Panc1 (cell line): ENCODE results near the gene TBKBP1. TPM values are rescaled to one million over a fixed set of nuclear protein-coding genes. Genes with fewer than 3 reads are reported as not detected.

Experiments
- ATAC-seq: fragments of 200-7000 bp; cut with Tn5 transposase; 2 replicates; pipeline ENCODE4 v1.9.1; 2020; ENCODE audit warnings: mild to moderate bottlenecking, moderate library complexity
- BruUV-seq: library from RNA; stranded (reverse); fragments of 400-500 nt; replicated peaks from 2 replicates; lab custom pipeline; 2021; lab: Mats Ljungman, UMichigan
- CTCF ChIA-PET: fragments of 300-600 bp; sonication (Branson Sonifier 250); formaldehyde crosslinking; loops from one replicate; lab custom pipeline; 2022; ENCODE audit warnings: antibody characterized with exemption; lab: Charles Lee
- POLR2A ChIA-PET: fragments of 300-600 bp; sonication (Branson Sonifier 250); formaldehyde crosslinking; loops from one replicate; lab custom pipeline; 2022; ENCODE audit warnings: antibody characterized with exemption; lab: Charles Lee
- DNase-seq: peaks from one replicate; pipeline ENCODE4 v3.0.0-alpha.2; 2010; ENCODE audit warnings: low read depth, low spot score
- H3K27ac ChIP-seq: 2 replicates; pipeline ENCODE4 v1.5.1; 2011; ENCODE audit warnings: mild to moderate bottlenecking, low read length, inconsistent platforms
- H3K27me3 ChIP-seq: fragments of 200-500 bp; sonication (Bioruptor generic); 2 replicates; pipeline ENCODE4 v1.6.0; 2014; ENCODE audit warnings: low read length, inconsistent platforms; ENCODE audit not compliant: control insufficient read depth, insufficient read depth
- H3K36me3 ChIP-seq: fragments of 200-500 bp; sonication (Bioruptor generic); 2 replicates; pipeline ENCODE4 v1.5.1; 2014; ENCODE audit warnings: inconsistent platforms, mild to moderate bottlenecking, low read length, moderate library complexity; ENCODE audit not compliant: control insufficient read depth, insufficient read depth
- H3K4me1 ChIP-seq: 2 replicates; pipeline ENCODE4 v1.5.1; 2011; ENCODE audit warnings: inconsistent platforms, mild to moderate bottlenecking, low read length, moderate library complexity; ENCODE audit not compliant: control insufficient read depth, insufficient read depth
- H3K4me3 ChIP-seq, 2 experiments: 2 replicates each; pipeline ENCODE4 v1.5.1; 2011 to 2012; ENCODE audit warnings: low read depth in 2 of 2, low read length in 2 of 2, mild to moderate bottlenecking in 2 of 2, inconsistent platforms in 1 of 2, moderate library complexity in 1 of 2
- H3K9me3 ChIP-seq: fragments of 200-500 bp; sonication (Bioruptor generic); 2 replicates; pipeline ENCODE4 v1.5.1; 2014; ENCODE audit warnings: low read depth, mild to moderate bottlenecking, inconsistent platforms, low read length, moderate library complexity; ENCODE audit not compliant: control insufficient read depth, insufficient read depth
- CTCF ChIP-seq: fragments of 450-650 bp; IDR thresholded peaks from 2 replicates; pipeline ENCODE4 v1.5.1; 2017; ENCODE audit warnings: mild to moderate bottlenecking
- POLR2AphosphoS5 ChIP-seq: IDR thresholded peaks from 2 replicates; pipeline ENCODE4 v1.6.1; 2012; ENCODE audit warnings: mild to moderate bottlenecking, low read depth, low read length, moderate library complexity
- REST ChIP-seq, 2 experiments: IDR thresholded peaks; 2 replicates each; pipeline ENCODE4 v1.6.1; 2011 to 2012; ENCODE audit warnings: low read depth in 2 of 2, control low read depth in 1 of 2, low read length in 1 of 2, mild to moderate bottlenecking in 1 of 2, moderate library complexity in 1 of 2; ENCODE audit not compliant: insufficient read depth in 1 of 2
- SIN3A ChIP-seq: IDR thresholded peaks from 2 replicates; pipeline ENCODE4 v1.6.1; 2012; ENCODE audit warnings: low read depth, mild to moderate bottlenecking, low read length, moderate library complexity, borderline replicate concordance; ENCODE audit not compliant: insufficient read depth
- TCF7L2 ChIP-seq: IDR thresholded peaks from 2 replicates; pipeline ENCODE4 v1.6.1; 2011; ENCODE audit warnings: mild to moderate bottlenecking, low read depth, low read length, inconsistent platforms
- in situ Hi-C: cut with HindIII; loops from 2 replicates; pipeline ENCODE4 v1.10.0; 2016; ENCODE audit warnings: low sequenced_read_pairs, low pct_unique_long_range_greater_than_20kb
- intact Hi-C: fragments of 100-400 bp; cut with micrococcal nuclease; formaldehyde crosslinking; loops from one replicate; pipeline ENCODE4 v1.10.0; 2022; ENCODE audit not compliant: unreplicated experiment
- total RNA-seq: library from RNA; stranded (reverse); gene quantifications from one replicate; pipeline ENCODE4 v1.2.1, GENCODE V29; 2021; ENCODE audit not compliant: unreplicated experiment

The TBKBP1 gene
- total RNA-seq, 1 experiment from 2014 or later: 12.0 TPM

- CTCF ChIA-PET: no interaction called here
- BruUV-seq: no TSS peak
Measured at GRCh38 chr17:47701608-47702007, 7.6 kb downstream of the TBKBP1 start.

GRCh38 chr17:47702391-47702995, 8.5 kb downstream of the TBKBP1 start:
- no TSS peak for BruUV-seq
- H3K4me3 ChIP-seq: no peak overlapping the region
- no peak for DNase-seq
- no peak overlapping the region for H3K27ac ChIP-seq
- H3K4me1 ChIP-seq: no peaks in the 10 kb centered on the region; the same call in 1 of the 2 replicates
- ATAC-seq: no peak
- in situ Hi-C loops (no loop called here), intact Hi-C loops (no loop called here)
- no peaks in the 10 kb centered on the region for H3K36me3 ChIP-seq
- H3K9me3 ChIP-seq: no peaks in the 10 kb centered on the region
- H3K27me3 ChIP-seq: no peaks in the 10 kb centered on the region
- POLR2A ChIA-PET: no interaction called here
- CTCF ChIA-PET: no interaction called here
- TF ChIP-seq POLR2AphosphoS5: no peak
- TF ChIP-seq REST (IDR thresholded peaks at IDR 0.05; ENCODE audit: insufficient read depth in 1 of 2, low read depth in 2 of 2, low read length in 1 of 2): no peak
- no peak for TF ChIP-seq SIN3A
- TF ChIP-seq CTCF: no peak
- no peak for TF ChIP-seq TCF7L2

More at GRCh38 chr17:47701608-47702007, 7.6 kb downstream of the TBKBP1 start:
- Histone ChIP-seq H3K4me3 (no peak overlapping the region), H3K27me3 (no peaks in the 10 kb centered on the region), H3K27ac (no peak overlapping the region), H3K9me3 (no peaks in the 10 kb centered on the region), H3K4me1 (no peaks in the 10 kb centered on the region), H3K36me3 (no peaks in the 10 kb centered on the region)
- POLR2A ChIA-PET: interaction anchor here (0.5 kb wide), 1 partner anchor 269 kb away, joined by 13 read pairs; the partner anchor contains the start of gene CDK5RAP3
- no peak for ATAC-seq
- no peak for DNase-seq
- in situ Hi-C loops: no loop called here
- TF ChIP-seq POLR2AphosphoS5: no peak
- no peak for TF ChIP-seq REST (IDR thresholded peaks at IDR 0.05; ENCODE audit: insufficient read depth in 1 of 2, low read depth in 2 of 2, low read length in 1 of 2)
- TF ChIP-seq TCF7L2: no peak
- no peak for TF ChIP-seq CTCF
- TF ChIP-seq SIN3A: no peak
- intact Hi-C loops: no loop called here
